Kidney (tissue), 14 donors: Measurements from ENCODE around the gene BHLHA15. TPM values are rescaled to one million over a fixed set of nuclear protein-coding genes. Genes with fewer than 3 reads are reported as not detected.
A peak's percentile ranks its signal among the peaks of the same experiment; 100 is the strongest.

Source experiments
- DNase-seq, 5 donors: peaks; one replicate each; pipeline ENCODE4 v3.0.0-alpha.2; 2013 to 2020
- FAIRE-seq: peaks from 2 replicates; lab custom pipeline; 2012; peaks lifted over from hg19 to GRCh38; lab: Jason Lieb, UNC
- H3K27ac ChIP-seq, 2 donors: one replicate each; pipeline ENCODE4 v1.7.0; 2013; ENCODE audit warnings: low read depth in 2 of 2, low read length in 2 of 2, inconsistent platforms in 1 of 2
- H3K27me3 ChIP-seq: one replicate; pipeline ENCODE4 v1.7.1; 2013; ENCODE audit warnings: low read length, inconsistent platforms; ENCODE audit not compliant: control insufficient read depth, insufficient read depth
- H3K36me3 ChIP-seq, 3 donors: one replicate each; pipeline versions ENCODE4 v1.7.0 to v1.7.1; 2013; ENCODE audit warnings: low read length in 3 of 3, control low read depth in 1 of 3, inconsistent platforms in 1 of 3; ENCODE audit not compliant: insufficient read depth in 3 of 3, control insufficient read depth in 2 of 3
- H3K4me1 ChIP-seq, 3 donors: one replicate each; pipeline versions ENCODE4 v1.7.0 to v1.7.1; 2013; ENCODE audit warnings: low read length in 3 of 3, inconsistent platforms in 1 of 3, low read depth in 1 of 3; ENCODE audit not compliant: control insufficient read depth in 2 of 3, insufficient read depth in 2 of 3
- H3K4me3 ChIP-seq, 3 donors: one replicate each; pipeline versions ENCODE4 v1.7.0 to v1.8.1; 2013; ENCODE audit warnings: low read length in 3 of 3, control low read depth in 1 of 3, inconsistent platforms in 1 of 3
- H3K9ac ChIP-seq, 3 donors: one replicate each; pipeline versions ENCODE4 v1.7.0 to v1.7.1; 2013; ENCODE audit warnings: low read length in 3 of 3, control low read depth in 1 of 3, inconsistent platforms in 1 of 3
- H3K9me3 ChIP-seq, 3 donors: one replicate each; pipeline versions ENCODE4 v1.7.0 to v1.7.1; 2013; ENCODE audit warnings: low read length in 3 of 3, control low read depth in 1 of 3, inconsistent platforms in 1 of 3; ENCODE audit not compliant: control insufficient read depth in 2 of 3, insufficient read depth in 1 of 3
- intact Hi-C: fragments of 100-400 bp; cut with DNase I; formaldehyde crosslinking; loops from one replicate; pipeline ENCODE4 v1.11.1; 2022
- polyA plus RNA-seq: library from polyadenylated mRNA; stranded (reverse); fragments of 350-450 nt; fragmentation: Illumina TruSeq; extraction: RNeasy Lipid Tissue Mini Kit (QIAGEN cat#74804); gene quantifications from one replicate; pipeline ENCODE4 v1.2.3, GENCODE V29; 2014; ENCODE audit warnings: low read depth, low replicate concordance; ENCODE audit not compliant: insufficient read depth
- total RNA-seq: library from RNA; stranded (reverse); fragmentation: NEBNext Ultra II Directional; extraction: Animal tissue kit (Norgen Biotek cat#: 25700); gene quantifications from one replicate; pipeline ENCODE4 v1.2.1, GENCODE V29; 2021
- TF ChIP-seq, protein P1 (sequence below): IDR thresholded peaks from 3 replicates; pipeline ENCODE4 v1.5.1; 2012; ENCODE audit warnings: mild to moderate bottlenecking, moderate library complexity, borderline replicate concordance; ENCODE audit not compliant: insufficient read depth; ENCODE audit errors: extremely low read depth
- donor health status: control.
- donor health status: control.
- donor health status: control.
- donor health status: control.
- donor health status: control.
- donor health status: DM: yes; HTN: yes; CAD: no.
- donor health status: Normal renal cell carcinoma (clear cell type).

BHLHA15 gene
- total and polyA plus RNA-seq, 2 donors from 2014 or later = 3.1 TPM; not detected in 1

GRCh38 chr7:98213296-98213887, 2.2 kb downstream of the BHLHA15 start:
- H3K9me3 ChIP-seq = no peaks in the 10 kb centered on the region
- no peak for FAIRE-seq
- H3K36me3 ChIP-seq = no peaks in the 10 kb centered on the region
- H3K4me1 ChIP-seq = no peaks in the 10 kb centered on the region
- TF ChIP-seq, protein P1, sequence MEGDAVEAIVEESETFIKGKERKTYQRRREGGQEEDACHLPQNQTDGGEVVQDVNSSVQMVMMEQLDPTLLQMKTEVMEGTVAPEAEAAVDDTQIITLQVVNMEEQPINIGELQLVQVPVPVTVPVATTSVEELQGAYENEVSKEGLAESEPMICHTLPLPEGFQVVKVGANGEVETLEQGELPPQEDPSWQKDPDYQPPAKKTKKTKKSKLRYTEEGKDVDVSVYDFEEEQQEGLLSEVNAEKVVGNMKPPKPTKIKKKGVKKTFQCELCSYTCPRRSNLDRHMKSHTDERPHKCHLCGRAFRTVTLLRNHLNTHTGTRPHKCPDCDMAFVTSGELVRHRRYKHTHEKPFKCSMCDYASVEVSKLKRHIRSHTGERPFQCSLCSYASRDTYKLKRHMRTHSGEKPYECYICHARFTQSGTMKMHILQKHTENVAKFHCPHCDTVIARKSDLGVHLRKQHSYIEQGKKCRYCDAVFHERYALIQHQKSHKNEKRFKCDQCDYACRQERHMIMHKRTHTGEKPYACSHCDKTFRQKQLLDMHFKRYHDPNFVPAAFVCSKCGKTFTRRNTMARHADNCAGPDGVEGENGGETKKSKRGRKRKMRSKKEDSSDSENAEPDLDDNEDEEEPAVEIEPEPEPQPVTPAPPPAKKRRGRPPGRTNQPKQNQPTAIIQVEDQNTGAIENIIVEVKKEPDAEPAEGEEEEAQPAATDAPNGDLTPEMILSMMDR = no peak
- H3K4me3 ChIP-seq = no peak overlapping the region
- intact Hi-C loops = no loop called here
- H3K27me3 ChIP-seq = no peaks in the 10 kb centered on the region
- no peak overlapping the region for H3K27ac ChIP-seq
- DNase-seq = peak in 1 of 5 donors; percentile 30
- H3K9ac ChIP-seq = no peak overlapping the region

DNA sequence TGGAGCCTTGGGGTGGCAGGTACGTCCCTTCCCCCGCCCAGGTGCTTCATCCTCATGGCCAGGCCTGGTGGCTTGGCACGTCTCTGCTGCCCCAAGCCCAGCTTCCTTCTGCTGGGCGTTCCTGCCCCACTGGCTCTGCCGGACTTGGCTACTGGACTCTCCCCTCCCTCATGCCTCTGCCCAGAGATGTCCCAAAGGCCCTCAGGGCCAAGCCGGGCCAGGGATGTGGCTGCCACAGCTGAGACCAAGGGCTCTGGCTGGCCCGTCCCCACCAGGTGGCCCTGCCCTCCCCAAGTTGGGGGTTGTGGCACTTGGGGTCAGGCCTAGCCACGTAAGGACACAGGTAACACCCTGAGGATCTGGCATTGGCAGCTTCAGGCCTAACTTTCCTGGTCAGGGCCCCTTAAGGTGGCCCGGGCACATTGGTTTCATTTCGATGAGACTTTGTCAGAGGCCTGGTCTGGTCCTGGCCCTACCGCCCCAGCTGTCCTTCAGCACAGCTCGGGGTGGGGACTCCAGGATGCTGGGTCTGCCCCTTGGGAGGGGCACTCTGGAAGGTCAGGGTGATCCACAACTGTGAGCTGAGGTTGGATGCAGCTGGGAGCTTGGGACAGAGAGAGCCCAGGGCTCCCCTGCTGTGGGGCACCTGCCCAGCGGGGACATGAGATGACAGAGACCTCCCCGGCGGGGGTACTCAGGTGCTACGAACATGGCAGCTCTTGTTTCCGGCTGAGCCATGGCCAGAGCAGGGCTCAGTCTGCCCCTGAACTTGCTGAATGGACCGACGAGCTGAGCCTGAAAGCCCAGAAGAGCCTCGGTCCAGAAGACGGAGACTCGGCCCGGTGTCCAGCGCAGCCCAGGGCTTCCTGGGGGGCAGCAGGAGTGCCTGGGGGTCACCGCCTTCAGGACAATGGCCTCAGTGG, 2.9 kb downstream of the BHLHA15 start:
- no peak overlapping the region for H3K9ac ChIP-seq
- FAIRE-seq = no peak
- TF ChIP-seq, protein P1 = no peak
- H3K36me3 ChIP-seq = no peaks in the 10 kb centered on the region
- H3K27ac ChIP-seq = no peak overlapping the region
- peak in 1 of 5 donors; percentile 75 for DNase-seq
- H3K4me1 ChIP-seq = no peaks in the 10 kb centered on the region
- no peak overlapping the region for H3K4me3 ChIP-seq
- H3K27me3 ChIP-seq = no peaks in the 10 kb centered on the region
- no peaks in the 10 kb centered on the region for H3K9me3 ChIP-seq
- intact Hi-C loops = no loop called here

- H3K4me1 ChIP-seq = no peaks in the 10 kb centered on the region
- DNase-seq (peak in 2 of 5 donors; percentile 44 to 64), FAIRE-seq (no peak)
- no peaks in the 10 kb centered on the region for H3K9me3 ChIP-seq
- no peaks in the 10 kb centered on the region for H3K36me3 ChIP-seq
- H3K27ac ChIP-seq = no peak overlapping the region
- intact Hi-C loops = no loop called here
- H3K9ac ChIP-seq = no peak overlapping the region
- TF ChIP-seq, protein P1 = no peak
- H3K27me3 ChIP-seq = no peaks in the 10 kb centered on the region
- no peak overlapping the region for H3K4me3 ChIP-seq
These were observed 3.6 kb downstream of the BHLHA15 start for GRCh38 chr7:98214811-98215321.
